GM23338 (cell line): ENCODE results near the gene LRRC4B.

Experiments used
- CREB1 ChIP-seq: fragments of 250-450 bp; sonication (Bioruptor Pico); IDR thresholded peaks from 2 replicates; pipeline ENCODE4 v1.5.0; 2020; ENCODE audit warnings: low read depth, mild to moderate bottlenecking, moderate library complexity
- EZH2 ChIP-seq: fragments of 200-600 bp; sonication (generic); IDR thresholded peaks from one replicate; pipeline ENCODE4 v1.8.0; 2017; ENCODE audit warnings: antibody characterized with exemption, mild to moderate bottlenecking, low read depth; ENCODE audit not compliant: unreplicated experiment
- EZH2phosphoT487 ChIP-seq: fragments of 200-600 bp; sonication (generic); IDR thresholded peaks from one replicate; pipeline ENCODE4 v1.8.1; 2018; ENCODE audit warnings: antibody characterized with exemption; ENCODE audit not compliant: unreplicated experiment
- POLR2AphosphoS5 ChIP-seq: IDR thresholded peaks from 2 replicates; pipeline ENCODE4 v1.6.1; 2016; ENCODE audit warnings: antibody characterized with exemption, low read depth
- ZNF331 ChIP-seq: fragments of 250-450 bp; sonication (Bioruptor Pico); IDR thresholded peaks from 2 replicates; pipeline ENCODE4 v1.5.0; 2020; ENCODE audit warnings: low read depth, mild to moderate bottlenecking, moderate library complexity
- TF ChIP-seq, protein P1 (sequence below), 2 experiments: fragments of 200-600 bp in 1 of 2; sonication (generic) in 1 of 2; conservative IDR thresholded peaks; 2 replicates each; pipeline versions ENCODE4 v1.5.1 to v1.6.1; 2016 to 2017; ENCODE audit warnings: antibody characterized with exemption in 2 of 2, low read depth in 2 of 2, mild to moderate bottlenecking in 2 of 2, moderate library complexity in 1 of 2
- TF ChIP-seq, protein P2 (sequence below): IDR thresholded peaks from one replicate; pipeline ENCODE4 v1.6.1; 2018; ENCODE audit warnings: antibody characterized with exemption; ENCODE audit not compliant: unreplicated experiment
- TF ChIP-seq, protein P3 (sequence below): IDR thresholded peaks from 2 replicates; pipeline ENCODE4 v1.6.1; 2016; ENCODE audit warnings: antibody characterized with exemption

DNA sequence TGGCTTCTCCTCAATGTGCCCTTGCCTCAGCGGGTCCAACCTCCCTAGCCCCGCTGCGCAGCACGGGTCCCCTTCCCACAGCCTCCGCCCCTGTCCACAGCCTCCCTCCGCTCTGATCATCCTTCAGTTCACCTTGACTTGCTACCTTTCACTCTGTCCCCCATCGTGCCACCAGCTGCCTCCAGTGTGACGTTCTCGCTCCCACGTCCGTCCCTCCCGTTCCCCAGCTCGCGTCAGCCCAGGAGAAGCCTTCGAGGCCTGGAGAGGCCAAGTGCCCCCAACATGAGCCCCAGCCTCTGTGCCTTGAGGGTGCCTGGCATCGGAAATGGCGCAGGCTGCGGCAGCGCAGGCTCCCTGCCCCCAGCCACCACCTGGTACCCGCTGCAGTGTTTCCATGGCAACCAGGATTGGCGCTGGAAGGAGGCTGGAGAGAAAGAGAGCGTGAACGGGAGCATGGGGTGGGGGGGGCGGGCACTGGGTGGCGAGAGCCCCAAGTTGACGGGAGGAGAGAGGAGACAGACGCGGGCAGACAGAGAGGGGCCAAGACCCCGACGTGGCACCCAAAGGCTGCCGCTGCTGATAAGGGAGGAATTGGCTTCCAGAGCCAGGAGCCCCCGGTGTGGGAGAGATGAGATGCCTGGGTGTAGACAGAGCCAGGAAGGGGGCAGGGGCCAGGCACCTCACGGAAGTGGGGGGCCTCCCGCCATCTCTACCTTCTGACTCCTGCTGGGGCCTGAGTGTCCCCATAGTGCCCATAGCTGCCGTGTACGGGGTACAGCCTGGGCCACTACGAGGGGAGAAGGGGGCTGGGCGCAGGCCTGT is 53.7 kb downstream of the LRRC4B start:
- TF ChIP-seq EZH2phosphoT487 (no peak), POLR2AphosphoS5 (no peak), CREB1 (no peak), EZH2 (no peak), ZNF331 (CRISPR knock-in tag) (no peak)
- TF ChIP-seq, protein P1, sequence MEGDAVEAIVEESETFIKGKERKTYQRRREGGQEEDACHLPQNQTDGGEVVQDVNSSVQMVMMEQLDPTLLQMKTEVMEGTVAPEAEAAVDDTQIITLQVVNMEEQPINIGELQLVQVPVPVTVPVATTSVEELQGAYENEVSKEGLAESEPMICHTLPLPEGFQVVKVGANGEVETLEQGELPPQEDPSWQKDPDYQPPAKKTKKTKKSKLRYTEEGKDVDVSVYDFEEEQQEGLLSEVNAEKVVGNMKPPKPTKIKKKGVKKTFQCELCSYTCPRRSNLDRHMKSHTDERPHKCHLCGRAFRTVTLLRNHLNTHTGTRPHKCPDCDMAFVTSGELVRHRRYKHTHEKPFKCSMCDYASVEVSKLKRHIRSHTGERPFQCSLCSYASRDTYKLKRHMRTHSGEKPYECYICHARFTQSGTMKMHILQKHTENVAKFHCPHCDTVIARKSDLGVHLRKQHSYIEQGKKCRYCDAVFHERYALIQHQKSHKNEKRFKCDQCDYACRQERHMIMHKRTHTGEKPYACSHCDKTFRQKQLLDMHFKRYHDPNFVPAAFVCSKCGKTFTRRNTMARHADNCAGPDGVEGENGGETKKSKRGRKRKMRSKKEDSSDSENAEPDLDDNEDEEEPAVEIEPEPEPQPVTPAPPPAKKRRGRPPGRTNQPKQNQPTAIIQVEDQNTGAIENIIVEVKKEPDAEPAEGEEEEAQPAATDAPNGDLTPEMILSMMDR (conservative IDR thresholded peaks at IDR 0.05; ENCODE audit: low read depth in 2 of 2), result no peak
- TF ChIP-seq, protein P2, sequence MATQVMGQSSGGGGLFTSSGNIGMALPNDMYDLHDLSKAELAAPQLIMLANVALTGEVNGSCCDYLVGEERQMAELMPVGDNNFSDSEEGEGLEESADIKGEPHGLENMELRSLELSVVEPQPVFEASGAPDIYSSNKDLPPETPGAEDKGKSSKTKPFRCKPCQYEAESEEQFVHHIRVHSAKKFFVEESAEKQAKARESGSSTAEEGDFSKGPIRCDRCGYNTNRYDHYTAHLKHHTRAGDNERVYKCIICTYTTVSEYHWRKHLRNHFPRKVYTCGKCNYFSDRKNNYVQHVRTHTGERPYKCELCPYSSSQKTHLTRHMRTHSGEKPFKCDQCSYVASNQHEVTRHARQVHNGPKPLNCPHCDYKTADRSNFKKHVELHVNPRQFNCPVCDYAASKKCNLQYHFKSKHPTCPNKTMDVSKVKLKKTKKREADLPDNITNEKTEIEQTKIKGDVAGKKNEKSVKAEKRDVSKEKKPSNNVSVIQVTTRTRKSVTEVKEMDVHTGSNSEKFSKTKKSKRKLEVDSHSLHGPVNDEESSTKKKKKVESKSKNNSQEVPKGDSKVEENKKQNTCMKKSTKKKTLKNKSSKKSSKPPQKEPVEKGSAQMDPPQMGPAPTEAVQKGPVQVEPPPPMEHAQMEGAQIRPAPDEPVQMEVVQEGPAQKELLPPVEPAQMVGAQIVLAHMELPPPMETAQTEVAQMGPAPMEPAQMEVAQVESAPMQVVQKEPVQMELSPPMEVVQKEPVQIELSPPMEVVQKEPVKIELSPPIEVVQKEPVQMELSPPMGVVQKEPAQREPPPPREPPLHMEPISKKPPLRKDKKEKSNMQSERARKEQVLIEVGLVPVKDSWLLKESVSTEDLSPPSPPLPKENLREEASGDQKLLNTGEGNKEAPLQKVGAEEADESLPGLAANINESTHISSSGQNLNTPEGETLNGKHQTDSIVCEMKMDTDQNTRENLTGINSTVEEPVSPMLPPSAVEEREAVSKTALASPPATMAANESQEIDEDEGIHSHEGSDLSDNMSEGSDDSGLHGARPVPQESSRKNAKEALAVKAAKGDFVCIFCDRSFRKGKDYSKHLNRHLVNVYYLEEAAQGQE, result no peak
- TF ChIP-seq, protein P3, sequence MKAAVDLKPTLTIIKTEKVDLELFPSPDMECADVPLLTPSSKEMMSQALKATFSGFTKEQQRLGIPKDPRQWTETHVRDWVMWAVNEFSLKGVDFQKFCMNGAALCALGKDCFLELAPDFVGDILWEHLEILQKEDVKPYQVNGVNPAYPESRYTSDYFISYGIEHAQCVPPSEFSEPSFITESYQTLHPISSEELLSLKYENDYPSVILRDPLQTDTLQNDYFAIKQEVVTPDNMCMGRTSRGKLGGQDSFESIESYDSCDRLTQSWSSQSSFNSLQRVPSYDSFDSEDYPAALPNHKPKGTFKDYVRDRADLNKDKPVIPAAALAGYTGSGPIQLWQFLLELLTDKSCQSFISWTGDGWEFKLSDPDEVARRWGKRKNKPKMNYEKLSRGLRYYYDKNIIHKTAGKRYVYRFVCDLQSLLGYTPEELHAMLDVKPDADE, result no peak
